ENCODE data around the gene PBLD.

Gene PBLD

DNA sequence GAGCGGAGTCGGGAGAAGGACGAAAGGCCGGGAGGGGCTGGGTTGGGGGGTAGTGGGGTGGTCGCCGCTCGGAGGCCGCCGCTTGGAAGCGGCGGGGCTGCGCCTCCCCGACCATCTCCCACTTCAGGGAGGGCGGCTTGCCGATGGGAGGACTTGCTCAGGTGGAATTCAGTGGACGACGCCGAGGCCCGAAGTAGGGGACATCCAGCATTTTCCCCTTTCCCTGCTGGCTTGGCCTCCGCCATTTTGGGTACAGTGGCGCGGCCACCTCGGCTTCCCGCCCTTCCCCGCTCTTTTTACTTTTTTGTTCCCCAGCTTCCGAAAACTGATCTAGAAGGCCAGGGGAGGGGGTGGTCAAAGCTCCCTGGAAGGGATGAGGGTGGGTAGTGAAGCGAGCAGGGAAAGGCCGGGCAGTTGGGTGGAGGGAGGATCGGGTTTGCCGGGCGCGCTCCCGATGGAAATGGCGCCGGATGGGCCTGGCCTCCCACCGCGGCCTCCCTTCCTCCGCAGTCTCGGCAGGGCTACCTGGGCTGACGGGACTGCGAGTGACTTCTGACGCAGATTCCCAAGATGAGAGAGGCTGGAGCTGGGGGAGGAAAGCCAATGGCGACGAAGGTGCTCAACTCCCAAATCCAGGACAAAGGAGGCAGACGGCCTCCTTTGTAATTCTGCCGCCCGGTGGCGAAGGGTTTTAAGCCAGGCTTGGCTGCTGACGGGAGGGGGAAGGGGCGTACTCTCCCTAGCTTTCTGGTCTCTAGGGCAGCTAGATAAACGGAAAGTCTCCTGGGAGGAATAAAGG lies at the start of gene PBLD:
Gene PBLD (minus strand): TSS at position 670 of the 799 bp plus-strand sequence. CDS start 26,084 bp downstream, outside the sequence.
- H3K27me3 Mint-ChIP-seq = no peaks in the 10 kb centered on the region
- ATAC-seq (ENCODE audit: low read depth) (peak; percentile 2), DNase-seq (ENCODE audit: low spot score in 2 of 2) (peak; percentile 50 to 65)
- peaks cover 6% of the 10 kb centered on the region for H3K36me3 Mint-ChIP-seq
- peaks cover 30% of the 10 kb centered on the region for H3K4me1 Mint-ChIP-seq
- peaks cover 3% of the 10 kb centered on the region for H3K9me3 Mint-ChIP-seq
- H3K27ac Mint-ChIP-seq = peak within 1 kb of the TSS; percentile 99
- peak within 1 kb of the TSS; percentile 99 for H3K4me3 Mint-ChIP-seq

DNA sequence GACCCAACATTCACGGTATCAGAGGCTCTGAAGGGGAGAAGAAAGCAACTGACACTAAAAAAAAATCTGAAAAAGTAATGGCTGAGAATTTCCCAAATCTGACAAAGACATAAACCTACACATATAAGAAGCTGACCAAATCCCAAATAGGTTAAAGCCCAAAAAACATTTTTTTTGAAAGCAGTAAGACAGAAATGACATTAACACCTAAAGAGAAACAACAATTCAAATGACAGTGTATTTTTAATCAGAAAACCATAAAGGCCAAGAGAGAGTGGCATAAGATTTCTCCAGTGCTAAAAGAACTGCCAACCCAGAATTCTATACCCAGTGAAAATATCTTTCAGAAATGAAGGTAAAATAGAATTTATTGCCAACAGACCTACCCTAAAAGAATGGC lies 38.9 kb upstream of the PBLD start:
- Mint-ChIP-seq H3K36me3 (peaks cover 37% of the 10 kb centered on the region), H3K9me3 (peaks cover 6% of the 10 kb centered on the region), H3K27me3 (no peaks in the 10 kb centered on the region), H3K27ac (no peak overlapping the region), H3K4me1 (no peaks in the 10 kb centered on the region), H3K4me3 (no peak overlapping the region)
- DNase-seq (ENCODE audit: low spot score in 2 of 2) (no peak), ATAC-seq (ENCODE audit: low read depth) (no peak)

- H3K4me1 Mint-ChIP-seq = no peaks in the 10 kb centered on the region
- H3K4me3 Mint-ChIP-seq = no peak overlapping the region
- no peak overlapping the region for H3K27ac Mint-ChIP-seq
- no peaks in the 10 kb centered on the region for H3K27me3 Mint-ChIP-seq
- H3K9me3 Mint-ChIP-seq = peaks cover 3% of the 10 kb centered on the region
- peaks cover 19% of the 10 kb centered on the region for H3K36me3 Mint-ChIP-seq
- DNase-seq (ENCODE audit: low spot score in 2 of 2) (no peak), ATAC-seq (ENCODE audit: low read depth) (no peak)
These were observed 34.4 kb upstream of the PBLD start for GRCh38 chr10:68367121-68367520.

GRCh38 chr10:68366600-68366999 lies 33.9 kb upstream of the PBLD start:
- ATAC-seq (ENCODE audit: low read depth) = no peak
- H3K9me3 Mint-ChIP-seq = peaks cover 3% of the 10 kb centered on the region
- H3K27ac Mint-ChIP-seq = no peak overlapping the region
- H3K36me3 Mint-ChIP-seq = peaks cover 16% of the 10 kb centered on the region
- DNase-seq (ENCODE audit: low spot score in 2 of 2) = no peak
- H3K27me3 Mint-ChIP-seq = no peaks in the 10 kb centered on the region
- no peaks in the 10 kb centered on the region for H3K4me1 Mint-ChIP-seq
- H3K4me3 Mint-ChIP-seq = no peak overlapping the region

DNA sequence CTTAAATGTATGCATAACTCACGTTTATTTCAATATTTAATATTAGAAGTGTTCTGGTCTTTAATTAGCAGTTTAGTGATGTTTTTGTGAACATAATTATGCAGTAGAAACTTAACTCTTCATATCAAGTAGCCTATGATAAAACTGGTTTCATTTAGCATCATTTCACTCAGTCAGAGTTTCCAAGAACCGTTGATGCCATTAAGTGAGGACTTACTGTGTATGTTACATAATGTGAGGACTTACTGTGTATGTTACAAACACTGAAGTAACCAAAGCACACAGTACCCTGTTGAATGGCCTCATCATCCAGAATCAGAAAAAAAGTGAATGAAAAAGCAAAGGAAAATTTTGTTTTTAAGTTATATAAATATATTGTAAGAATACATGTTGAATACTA lies 32.9 kb upstream of the PBLD start:
- no peak overlapping the region for H3K4me3 Mint-ChIP-seq
- H3K36me3 Mint-ChIP-seq = peaks cover 12% of the 10 kb centered on the region
- ATAC-seq (ENCODE audit: low read depth) (no peak), DNase-seq (ENCODE audit: low spot score in 2 of 2) (no peak)
- peaks cover 3% of the 10 kb centered on the region for H3K9me3 Mint-ChIP-seq
- H3K4me1 Mint-ChIP-seq = no peaks in the 10 kb centered on the region
- no peaks in the 10 kb centered on the region for H3K27me3 Mint-ChIP-seq
- no peak overlapping the region for H3K27ac Mint-ChIP-seq

DNA sequence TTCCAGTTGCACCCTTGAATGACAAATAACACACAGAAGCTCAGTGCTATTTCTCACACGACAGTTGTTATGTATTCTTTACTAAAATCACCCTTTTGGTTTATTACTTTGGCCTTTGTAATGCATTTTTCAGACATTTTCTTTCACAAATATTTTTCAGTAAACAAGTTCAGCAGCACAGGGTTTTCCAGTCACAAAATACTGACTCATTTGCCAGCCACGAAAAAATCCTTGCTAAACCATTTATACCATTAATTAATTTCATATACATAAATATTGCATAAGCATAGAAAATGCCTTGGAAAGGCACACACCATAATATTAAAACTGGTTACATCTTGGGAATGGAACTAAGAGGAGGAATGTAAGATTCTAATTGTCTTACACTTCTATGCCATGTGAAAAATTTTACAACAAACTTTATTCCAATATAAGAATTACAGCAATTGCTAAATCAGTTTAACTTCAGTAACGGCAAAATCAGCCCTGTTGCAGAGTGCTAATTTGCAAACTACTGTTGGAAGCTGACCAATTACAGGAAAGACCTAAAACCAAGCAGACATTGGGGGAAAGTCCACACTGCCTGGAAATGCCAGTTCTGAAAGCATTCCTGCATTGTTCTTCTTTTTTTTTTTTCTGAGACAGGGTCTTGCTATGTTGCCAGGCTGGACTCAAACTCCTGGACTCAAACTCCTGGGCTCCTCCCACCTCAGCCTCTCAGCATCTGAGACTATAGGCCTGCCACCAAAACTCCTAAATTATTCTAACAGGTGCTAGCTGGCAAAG lies 31.6 kb upstream of the PBLD start:
- Mint-ChIP-seq H3K4me3 (no peak overlapping the region), H3K4me1 (no peaks in the 10 kb centered on the region), H3K36me3 (peaks cover 9% of the 10 kb centered on the region), H3K27ac (peak overlapping the region; percentile 67), H3K27me3 (no peaks in the 10 kb centered on the region), H3K9me3 (no peaks in the 10 kb centered on the region)
- no peak for DNase-seq (ENCODE audit: low spot score in 2 of 2)
- ATAC-seq (ENCODE audit: low read depth) = no peak

DNA sequence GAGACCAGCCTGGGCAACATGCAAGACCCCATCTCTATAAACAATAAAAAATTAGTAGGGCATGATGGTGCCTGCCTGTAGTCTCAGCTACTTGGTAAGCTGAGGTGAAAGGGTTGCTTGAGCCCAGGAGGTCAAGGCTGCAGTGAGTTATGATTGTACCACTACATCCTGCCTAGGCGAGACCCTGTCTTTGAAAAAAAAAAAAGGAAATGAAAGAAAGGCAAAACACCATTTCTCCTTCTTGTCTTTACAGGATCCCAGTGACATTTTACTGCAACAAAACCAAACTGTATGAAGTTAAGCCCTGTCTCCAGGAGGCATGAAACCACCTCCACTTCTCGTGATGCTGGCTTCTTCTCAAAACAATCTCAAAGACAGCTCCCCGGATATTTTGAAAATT lies 29.9 kb upstream of the PBLD start:
- DNase-seq (ENCODE audit: low spot score in 2 of 2) (no peak), ATAC-seq (ENCODE audit: low read depth) (no peak)
- Mint-ChIP-seq H3K4me3 (no peak overlapping the region), H3K9me3 (no peaks in the 10 kb centered on the region), H3K4me1 (no peaks in the 10 kb centered on the region), H3K36me3 (peaks cover 7% of the 10 kb centered on the region), H3K27ac (peak overlapping the region; percentile 45), H3K27me3 (no peaks in the 10 kb centered on the region)

- Mint-ChIP-seq H3K4me3 (no peak overlapping the region), H3K9me3 (no peaks in the 10 kb centered on the region), H3K27me3 (no peaks in the 10 kb centered on the region), H3K4me1 (no peaks in the 10 kb centered on the region), H3K27ac (no peak overlapping the region), H3K36me3 (peaks cover 8% of the 10 kb centered on the region)
- ATAC-seq (ENCODE audit: low read depth) (no peak), DNase-seq (ENCODE audit: low spot score in 2 of 2) (no peak)
These were observed 26.5 kb upstream of the PBLD start for GRCh38 chr10:68359189-68359588.

- no peak for ATAC-seq (ENCODE audit: low read depth)
- H3K27ac Mint-ChIP-seq = peak overlapping the region; percentile 38
- no peak for DNase-seq (ENCODE audit: low spot score in 2 of 2)
- H3K36me3 Mint-ChIP-seq = peaks cover 14% of the 10 kb centered on the region
- H3K27me3 Mint-ChIP-seq = no peaks in the 10 kb centered on the region
- H3K4me1 Mint-ChIP-seq = no peaks in the 10 kb centered on the region
- H3K9me3 Mint-ChIP-seq = no peaks in the 10 kb centered on the region
- H3K4me3 Mint-ChIP-seq = no peak overlapping the region
These were observed 20.8 kb upstream of the PBLD start for GRCh38 chr10:68353537-68353936.

GRCh38 chr10:68348265-68348741 lies 15.6 kb upstream of the PBLD start:
- H3K36me3 Mint-ChIP-seq = peaks cover 17% of the 10 kb centered on the region
- peak; percentile 62 for ATAC-seq (ENCODE audit: low read depth)
- no peak overlapping the region for H3K4me3 Mint-ChIP-seq
- H3K27ac Mint-ChIP-seq = peak overlapping the region; percentile 73
- H3K9me3 Mint-ChIP-seq = no peaks in the 10 kb centered on the region
- DNase-seq (ENCODE audit: low spot score in 2 of 2) = peak; percentile 18 to 23
- no peaks in the 10 kb centered on the region for H3K4me1 Mint-ChIP-seq
- H3K27me3 Mint-ChIP-seq = no peaks in the 10 kb centered on the region

DNA sequence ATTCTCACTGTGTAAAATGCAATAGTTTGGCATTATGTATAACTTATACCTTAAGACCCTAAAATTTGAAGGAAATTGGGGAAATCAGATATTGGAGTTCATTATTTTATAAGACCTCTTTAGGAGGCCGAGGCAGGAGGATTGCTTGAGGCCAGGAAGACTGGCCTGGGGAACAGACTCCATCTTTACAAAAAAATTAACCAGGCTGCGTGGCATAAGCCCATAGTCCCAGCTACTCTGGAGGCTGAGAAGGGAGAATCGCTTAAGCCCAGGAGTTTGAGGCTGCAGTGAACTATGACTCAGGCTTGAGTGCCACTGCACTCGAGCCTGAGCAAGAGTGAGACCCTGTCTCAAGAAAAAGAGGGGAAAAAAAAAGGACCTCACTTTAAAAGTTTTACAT lies 14.0 kb upstream of the PBLD start:
- Mint-ChIP-seq H3K27me3 (no peaks in the 10 kb centered on the region), H3K4me1 (no peaks in the 10 kb centered on the region), H3K4me3 (no peak overlapping the region), H3K9me3 (no peaks in the 10 kb centered on the region), H3K36me3 (peaks cover 15% of the 10 kb centered on the region), H3K27ac (no peak overlapping the region)
- no peak for DNase-seq (ENCODE audit: low spot score in 2 of 2)
- ATAC-seq (ENCODE audit: low read depth) = no peak

DNA sequence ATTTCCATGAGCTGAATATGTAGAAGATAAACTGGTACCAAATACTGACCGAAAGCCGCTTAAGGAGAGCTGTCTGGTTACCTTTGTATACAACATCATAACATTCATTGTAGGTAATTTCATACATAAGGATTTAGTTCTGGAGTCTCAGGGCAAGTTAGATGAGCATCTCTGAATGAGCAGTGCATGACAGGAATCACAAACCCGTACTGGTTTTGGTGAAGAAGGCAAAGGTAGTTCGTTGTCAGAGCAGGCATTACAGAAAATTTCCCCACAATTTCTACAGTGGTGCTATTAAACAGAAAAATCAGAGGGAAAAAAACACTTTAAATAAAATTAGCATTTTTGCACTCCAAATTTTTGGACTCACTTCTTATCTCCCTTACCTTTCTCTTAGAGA lies 12.9 kb upstream of the PBLD start:
- no peaks in the 10 kb centered on the region for H3K9me3 Mint-ChIP-seq
- DNase-seq (ENCODE audit: low spot score in 2 of 2) (no peak), ATAC-seq (ENCODE audit: low read depth) (no peak)
- no peaks in the 10 kb centered on the region for H3K4me1 Mint-ChIP-seq
- H3K27ac Mint-ChIP-seq = peak overlapping the region; percentile 73
- no peaks in the 10 kb centered on the region for H3K27me3 Mint-ChIP-seq
- H3K4me3 Mint-ChIP-seq = no peak overlapping the region
- H3K36me3 Mint-ChIP-seq = peaks cover 21% of the 10 kb centered on the region

DNA sequence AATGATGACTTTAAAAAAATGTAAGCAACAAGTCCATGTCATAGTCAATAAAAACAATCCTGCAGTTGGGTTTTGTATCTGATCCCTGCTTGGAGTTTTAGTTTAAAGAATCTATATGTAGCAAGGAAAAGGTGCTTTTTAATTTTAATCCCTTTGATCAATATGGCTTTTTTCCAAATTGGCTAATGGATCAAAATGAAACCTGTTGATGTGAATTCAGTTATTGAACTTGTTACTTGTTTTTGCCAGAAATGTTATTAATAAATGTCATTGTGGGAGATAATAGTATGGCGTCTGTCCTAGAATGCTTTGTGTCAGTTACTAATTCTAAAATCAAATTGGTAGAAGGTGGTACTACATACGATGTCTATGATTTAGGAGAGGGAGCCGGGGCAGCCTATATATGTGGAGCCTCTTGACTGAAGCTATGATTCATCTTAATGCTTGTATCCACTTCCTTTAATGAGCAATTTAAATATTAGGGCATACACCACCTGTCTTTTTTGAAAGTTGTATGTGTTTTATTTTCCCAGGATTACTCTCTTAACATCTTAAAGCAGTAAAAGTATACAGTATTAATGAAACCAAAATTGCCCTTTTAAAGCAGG lies 10.3 kb upstream of the PBLD start:
- no peak for ATAC-seq (ENCODE audit: low read depth)
- no peak overlapping the region for H3K27ac Mint-ChIP-seq

More for the DNA sequence above, 10.3 kb upstream of the PBLD start:
- peaks cover 33% of the 10 kb centered on the region for H3K36me3 Mint-ChIP-seq
- H3K4me1 Mint-ChIP-seq = no peaks in the 10 kb centered on the region
- H3K9me3 Mint-ChIP-seq = no peaks in the 10 kb centered on the region
- no peak overlapping the region for H3K4me3 Mint-ChIP-seq
- no peak for DNase-seq (ENCODE audit: low spot score in 2 of 2)
- no peaks in the 10 kb centered on the region for H3K27me3 Mint-ChIP-seq
